Hepatocyte (in vitro differentiated cells): ENCODE data around the gene GUK1. TPM values are rescaled to one million over a fixed set of nuclear protein-coding genes. Genes with fewer than 3 reads are reported as not detected.

Source experiments
- DNase-seq: peaks from one replicate; pipeline ENCODE4 v3.0.0-alpha.2; 2016; ENCODE audit warnings: low spot score
- H2AFZ ChIP-seq: fragments of 200-600 bp; sonication (generic); 2 replicates; pipeline ENCODE4 v1.6.0; 2016; ENCODE audit warnings: antibody characterized with exemption, mild to moderate bottlenecking
- H3K27ac ChIP-seq: fragments of 200-600 bp; sonication (generic); 2 replicates; pipeline ENCODE4 v1.5.1; 2016; ENCODE audit warnings: mild to moderate bottlenecking
- H3K27me3 ChIP-seq: fragments of 200-600 bp; sonication (generic); 2 replicates; pipeline ENCODE4 v1.6.1; 2016
- H3K36me3 ChIP-seq: fragments of 200-600 bp; sonication (generic); replicated peaks from 2 replicates; pipeline ENCODE4 v1.5.1; 2016; ENCODE audit warnings: low read depth; ENCODE audit not compliant: insufficient read depth
- H3K4me1 ChIP-seq: fragments of 200-600 bp; sonication (generic); 2 replicates; pipeline ENCODE4 v1.5.1; 2016; ENCODE audit warnings: mild to moderate bottlenecking, moderate library complexity; ENCODE audit not compliant: insufficient read depth
- H3K4me2 ChIP-seq: fragments of 200-600 bp; sonication (generic); 2 replicates; pipeline ENCODE4 v1.6.0; 2016
- H3K4me3 ChIP-seq: fragments of 200-600 bp; sonication (generic); 2 replicates; pipeline ENCODE4 v1.5.1; 2016; ENCODE audit warnings: mild to moderate bottlenecking
- H3K79me2 ChIP-seq: fragments of 200-600 bp; sonication (generic); 2 replicates; pipeline ENCODE4 v1.6.0; 2017; ENCODE audit warnings: mild to moderate bottlenecking
- H3K9me2 ChIP-seq: fragments of 200-600 bp; sonication (generic); replicated peaks from 2 replicates; pipeline ENCODE4 v1.6.0; 2017; ENCODE audit warnings: mild to moderate bottlenecking; ENCODE audit not compliant: insufficient read depth
- H3K9me3 ChIP-seq: fragments of 200-600 bp; sonication (generic); 2 replicates; pipeline ENCODE4 v1.5.1; 2016; ENCODE audit warnings: low read depth, mild to moderate bottlenecking
- H4K20me1 ChIP-seq: fragments of 200-600 bp; sonication (generic); 2 replicates; pipeline ENCODE4 v1.6.0; 2016; ENCODE audit warnings: mild to moderate bottlenecking; ENCODE audit not compliant: insufficient read depth, poor library complexity, severe bottlenecking
- CTCF ChIP-seq: fragments of 200-600 bp; sonication (generic); IDR thresholded peaks from 2 replicates; pipeline ENCODE4 v1.5.1; 2016; ENCODE audit warnings: antibody characterized with exemption, mild to moderate bottlenecking; ENCODE audit not compliant: poor library complexity
- EZH2 ChIP-seq: fragments of 200-600 bp; sonication (generic); IDR thresholded peaks from 2 replicates; pipeline ENCODE4 v1.6.1; 2016; ENCODE audit warnings: antibody characterized with exemption, mild to moderate bottlenecking, borderline replicate concordance
- EZH2phosphoT487 ChIP-seq: fragments of 200-600 bp; sonication (generic); IDR thresholded peaks from one replicate; pipeline ENCODE4 v1.6.1; 2018; ENCODE audit warnings: antibody characterized with exemption, mild to moderate bottlenecking, low read depth, moderate library complexity; ENCODE audit not compliant: unreplicated experiment, severe bottlenecking
- WGBS: methylation state at CpG from one replicate; pipeline ENCODE4 v1.1.6; 2016; ENCODE audit warnings: low lambda C conversion rate; ENCODE audit errors: missing lambda C conversion rate; 5-methylcytosine and 5-hydroxymethylcytosine counted together
- polyA plus RNA-seq: library from polyadenylated mRNA; unstranded; fragments of >200 nt; fragmentation: Nextera tagmentation; extraction: Ambion mirVana; gene quantifications from 2 replicates; pipeline ENCODE4 v1.2.1, GENCODE V29; 2016
- total RNA-seq: library from RNA; depleted of rRNA; stranded (reverse); fragments of >200 nt; gene quantifications from 2 replicates; pipeline ENCODE4 v1.2.3, GENCODE V29; 2014

The GUK1 gene
- total and polyA plus RNA-seq, 2 experiments from 2014 or later: 158 to 368 TPM

- H4K20me1 ChIP-seq: peaks cover 94% of the 10 kb centered on the region
Measured at GRCh38 chr1:228097333-228098081, 42.6 kb upstream of the GUK1 start.

GRCh38 chr1:228098323-228098931 lies 41.7 kb upstream of the GUK1 start:
- TF ChIP-seq EZH2phosphoT487: no peak
- no peak for TF ChIP-seq EZH2
- TF ChIP-seq CTCF: no peak
- H3K4me1 ChIP-seq: peaks cover 4% of the 10 kb centered on the region
- no peak for DNase-seq

More at GRCh38 chr1:228097333-228098081, 42.6 kb upstream of the GUK1 start:
- H3K4me3 ChIP-seq: no peak overlapping the region
- WGBS: 95% methylated on average over 33 of the region's 34 CpGs
- TF ChIP-seq CTCF (no peak), EZH2phosphoT487 (no peak), EZH2 (no peak)
- peaks cover 4% of the 10 kb centered on the region for H3K4me1 ChIP-seq
- no peaks in the 10 kb centered on the region for H3K9me2 ChIP-seq
- H2AFZ ChIP-seq: no peak overlapping the region
- DNase-seq: no peak
- H3K79me2 ChIP-seq: peaks cover 95% of the 10 kb centered on the region
- no peaks in the 10 kb centered on the region for H3K27me3 ChIP-seq
- peaks cover 8% of the 10 kb centered on the region for H3K9me3 ChIP-seq
- H3K27ac ChIP-seq: no peak overlapping the region
- no peak overlapping the region for H3K4me2 ChIP-seq
- H3K36me3 ChIP-seq: no peaks in the 10 kb centered on the region

GRCh38 chr1:228099331-228099732 lies 40.7 kb upstream of the GUK1 start:
- Histone ChIP-seq H3K36me3 (no peaks in the 10 kb centered on the region), H3K79me2 (peaks cover 77% of the 10 kb centered on the region), H3K9me3 (peaks cover 8% of the 10 kb centered on the region), H3K4me1 (peaks cover 9% of the 10 kb centered on the region), H3K9me2 (no peaks in the 10 kb centered on the region), H4K20me1 (peaks cover 76% of the 10 kb centered on the region), H3K4me2 (no peak overlapping the region), H3K27ac (no peak overlapping the region), H3K4me3 (no peak overlapping the region), H2AFZ (no peak overlapping the region), H3K27me3 (no peaks in the 10 kb centered on the region)
- TF ChIP-seq CTCF: no peak
- TF ChIP-seq EZH2: no peak
- TF ChIP-seq EZH2phosphoT487: no peak
- WGBS: 80% methylated on average over 4 of the region's 4 CpGs
- DNase-seq: no peak

More at GRCh38 chr1:228098323-228098931, 41.7 kb upstream of the GUK1 start:
- H4K20me1 ChIP-seq: peaks cover 85% of the 10 kb centered on the region
- peaks cover 8% of the 10 kb centered on the region for H3K9me3 ChIP-seq
- no peak overlapping the region for H3K27ac ChIP-seq
- peaks cover 86% of the 10 kb centered on the region for H3K79me2 ChIP-seq
- no peak overlapping the region for H3K4me2 ChIP-seq
- H3K9me2 ChIP-seq: no peaks in the 10 kb centered on the region
- WGBS: 96% methylated on average over 24 of the region's 28 CpGs
- H3K27me3 ChIP-seq: no peaks in the 10 kb centered on the region
- H3K4me3 ChIP-seq: no peak overlapping the region
- no peak overlapping the region for H2AFZ ChIP-seq
- no peaks in the 10 kb centered on the region for H3K36me3 ChIP-seq
